ENCODE data around the gene RARB.

Gene RARB

GRCh38 chr3:25452740-25453139 lies 24.7 kb downstream of the RARB start:
- Histone ChIP-seq H3K27me3 (ENCODE audit: control insufficient read depth, insufficient read depth, low read length) (no peaks in the 10 kb centered on the region), H3K79me2 (no peaks in the 10 kb centered on the region), H2AFZ (no peak overlapping the region), H3K27ac (no peak overlapping the region), H3K4me3 (ENCODE audit: low read depth, low read length) (no peak overlapping the region), H3K4me1 (peaks cover 4% of the 10 kb centered on the region), H3K36me3 (ENCODE audit: control insufficient read depth, insufficient read depth, low read length) (no peaks in the 10 kb centered on the region), H3K9ac (no peak overlapping the region), H3K4me2 (ENCODE audit: low read length) (no peak overlapping the region), H3K9me3 (ENCODE audit: control insufficient read depth, low read length) (no peaks in the 10 kb centered on the region)
- TF ChIP-seq, protein P1, sequence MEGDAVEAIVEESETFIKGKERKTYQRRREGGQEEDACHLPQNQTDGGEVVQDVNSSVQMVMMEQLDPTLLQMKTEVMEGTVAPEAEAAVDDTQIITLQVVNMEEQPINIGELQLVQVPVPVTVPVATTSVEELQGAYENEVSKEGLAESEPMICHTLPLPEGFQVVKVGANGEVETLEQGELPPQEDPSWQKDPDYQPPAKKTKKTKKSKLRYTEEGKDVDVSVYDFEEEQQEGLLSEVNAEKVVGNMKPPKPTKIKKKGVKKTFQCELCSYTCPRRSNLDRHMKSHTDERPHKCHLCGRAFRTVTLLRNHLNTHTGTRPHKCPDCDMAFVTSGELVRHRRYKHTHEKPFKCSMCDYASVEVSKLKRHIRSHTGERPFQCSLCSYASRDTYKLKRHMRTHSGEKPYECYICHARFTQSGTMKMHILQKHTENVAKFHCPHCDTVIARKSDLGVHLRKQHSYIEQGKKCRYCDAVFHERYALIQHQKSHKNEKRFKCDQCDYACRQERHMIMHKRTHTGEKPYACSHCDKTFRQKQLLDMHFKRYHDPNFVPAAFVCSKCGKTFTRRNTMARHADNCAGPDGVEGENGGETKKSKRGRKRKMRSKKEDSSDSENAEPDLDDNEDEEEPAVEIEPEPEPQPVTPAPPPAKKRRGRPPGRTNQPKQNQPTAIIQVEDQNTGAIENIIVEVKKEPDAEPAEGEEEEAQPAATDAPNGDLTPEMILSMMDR (IDR thresholded peaks at IDR 0.05) = no peak

DNA sequence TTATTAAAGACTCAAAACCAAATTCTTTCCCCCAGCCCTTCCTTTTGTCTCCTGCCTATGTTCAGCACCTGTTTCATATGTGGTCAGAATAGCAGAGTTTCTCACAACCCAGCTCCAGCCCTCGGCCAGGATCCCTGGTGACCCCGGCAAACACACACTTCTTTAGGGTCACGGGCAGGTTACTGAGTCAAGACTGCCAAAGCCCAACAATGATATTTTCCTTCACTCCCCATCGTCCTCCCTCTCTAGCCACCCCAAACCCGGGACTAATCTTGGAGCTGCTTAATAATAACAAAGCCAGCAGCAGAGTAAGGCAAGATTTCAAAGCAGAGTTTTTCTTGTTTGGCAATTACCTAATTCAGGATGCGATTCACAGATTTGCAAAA lies 25.5 kb downstream of the RARB start:
- no peaks in the 10 kb centered on the region for H3K27me3 ChIP-seq (ENCODE audit: control insufficient read depth, insufficient read depth, low read length)
- H2AFZ ChIP-seq = no peak overlapping the region
- H3K36me3 ChIP-seq (ENCODE audit: control insufficient read depth, insufficient read depth, low read length) = no peaks in the 10 kb centered on the region
- no peak overlapping the region for H3K9ac ChIP-seq
- no peaks in the 10 kb centered on the region for H3K9me3 ChIP-seq (ENCODE audit: control insufficient read depth, low read length)
- H3K4me1 ChIP-seq = peaks cover 4% of the 10 kb centered on the region
- no peak overlapping the region for H3K27ac ChIP-seq
- no peak overlapping the region for H3K4me2 ChIP-seq (ENCODE audit: low read length)
- no peak overlapping the region for H3K4me3 ChIP-seq (ENCODE audit: low read depth, low read length)
- TF ChIP-seq, protein P1 (IDR thresholded peaks at IDR 0.05) = no peak
- H3K79me2 ChIP-seq = no peaks in the 10 kb centered on the region

DNA sequence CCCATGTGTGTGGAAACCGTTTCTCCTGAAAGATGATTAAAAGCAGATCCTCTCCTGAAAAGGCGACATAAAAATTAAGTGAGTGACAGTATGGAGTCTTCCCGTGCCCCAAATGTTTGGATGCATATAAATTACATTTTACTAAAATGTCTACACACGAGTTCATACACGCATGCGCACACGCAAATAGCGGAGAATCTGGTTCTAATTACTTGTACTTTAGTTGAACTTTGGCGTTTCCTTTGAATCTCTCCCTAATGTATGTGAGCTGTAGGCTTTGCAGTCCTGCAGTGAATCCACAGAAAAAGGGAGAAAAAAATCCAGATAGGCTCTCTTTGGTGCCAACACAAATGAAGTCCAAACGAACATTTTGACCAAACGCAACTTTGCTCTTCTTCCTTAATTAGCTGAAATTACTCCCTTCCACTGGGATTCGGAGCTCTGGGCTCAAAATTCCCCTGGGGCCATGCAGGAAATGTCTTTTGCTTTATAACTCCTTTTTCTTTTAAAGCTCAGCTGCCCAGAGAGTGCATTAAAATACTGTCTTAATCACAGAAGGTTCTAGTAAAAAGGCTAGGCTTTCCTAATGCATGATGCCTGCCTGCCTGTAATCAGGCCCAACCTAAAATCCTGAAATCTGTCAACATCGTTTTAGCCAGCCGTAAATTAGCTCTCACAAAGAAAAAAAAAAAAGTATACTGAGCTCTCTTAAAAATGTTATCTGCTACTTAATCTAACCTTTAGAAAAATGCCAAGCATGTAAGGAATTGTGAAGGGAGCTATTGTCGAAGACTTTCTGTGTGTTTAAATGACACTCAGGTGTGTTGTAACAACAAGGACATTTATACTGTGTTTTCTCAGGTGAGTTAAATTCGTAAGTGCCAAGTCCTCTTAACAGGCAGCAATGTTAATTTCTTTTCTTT lies 26.2 kb downstream of the RARB start:
- Histone ChIP-seq H3K27me3 (ENCODE audit: control insufficient read depth, insufficient read depth, low read length) (no peaks in the 10 kb centered on the region), H3K4me1 (no peaks in the 10 kb centered on the region), H2AFZ (no peak overlapping the region), H3K9ac (no peak overlapping the region), H3K79me2 (no peaks in the 10 kb centered on the region), H3K36me3 (ENCODE audit: control insufficient read depth, insufficient read depth, low read length) (no peaks in the 10 kb centered on the region), H3K4me2 (ENCODE audit: low read length) (peak overlapping the region; percentile 11), H3K9me3 (ENCODE audit: control insufficient read depth, low read length) (no peaks in the 10 kb centered on the region), H3K27ac (no peak overlapping the region), H3K4me3 (ENCODE audit: low read depth, low read length) (no peak overlapping the region)
- TF ChIP-seq, protein P1 (IDR thresholded peaks at IDR 0.05) = no peak

GRCh38 chr3:25455441-25456132 lies 27.5 kb downstream of the RARB start:
- H3K36me3 ChIP-seq (ENCODE audit: control insufficient read depth, insufficient read depth, low read length) = no peaks in the 10 kb centered on the region
- H3K9ac ChIP-seq = no peak overlapping the region

More at GRCh38 chr3:25455441-25456132, 27.5 kb downstream of the RARB start:
- no peak overlapping the region for H3K4me3 ChIP-seq (ENCODE audit: low read depth, low read length)
- H3K4me1 ChIP-seq = no peaks in the 10 kb centered on the region
- no peak overlapping the region for H3K4me2 ChIP-seq (ENCODE audit: low read length)
- H3K27me3 ChIP-seq (ENCODE audit: control insufficient read depth, insufficient read depth, low read length) = no peaks in the 10 kb centered on the region
- H2AFZ ChIP-seq = peak overlapping the region; percentile 13
- H3K79me2 ChIP-seq = no peaks in the 10 kb centered on the region
- no peaks in the 10 kb centered on the region for H3K9me3 ChIP-seq (ENCODE audit: control insufficient read depth, low read length)
- TF ChIP-seq, protein P1 (IDR thresholded peaks at IDR 0.05) = no peak
- no peak overlapping the region for H3K27ac ChIP-seq
